ENCODE measurements around the gene ERO1A.
"Not testable (repeated sequence)": the region's sequence is repeated elsewhere in the genome, so short reads cannot be mapped to it uniquely, and the experiment has no call there.

ERO1A gene

GRCh38 chr14:52695481-52696091, at the start of gene ERO1A:
TSS of gene ERO1A (minus strand) at chr14:52695558. CDS start at chr14:52695481, 77 bp downstream.
- peak; percentile 87 for DNase-seq

- DNase-seq, result no peak
Measured at GRCh38 chr14:52741865-52742264, 46.5 kb upstream of the ERO1A start.

DNA sequence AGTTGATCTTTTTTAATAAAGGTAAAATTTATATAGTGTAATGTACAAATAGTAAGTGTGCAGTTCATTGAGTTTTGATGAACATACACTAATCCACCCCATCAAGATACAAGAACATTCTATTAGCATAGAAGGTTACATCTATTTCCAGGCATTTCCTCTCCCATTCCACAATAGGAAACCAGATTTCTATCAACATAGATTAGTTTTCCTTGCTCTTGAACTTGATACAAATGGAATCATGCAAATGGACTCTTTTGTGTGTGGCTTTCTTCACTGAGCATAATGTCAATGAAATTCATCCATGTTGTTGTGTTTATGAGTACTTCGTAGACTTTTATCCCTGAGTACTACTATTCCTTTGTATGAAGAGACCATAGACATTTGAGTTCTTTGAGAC, 45.4 kb upstream of the ERO1A start:
- DNase-seq, result no peak

- DNase-seq, result no peak
Measured at GRCh38 chr14:52738409-52738808, 43.1 kb upstream of the ERO1A start.

- no peak for DNase-seq
Measured at GRCh38 chr14:52735921-52736489, 40.6 kb upstream of the ERO1A start.

DNA sequence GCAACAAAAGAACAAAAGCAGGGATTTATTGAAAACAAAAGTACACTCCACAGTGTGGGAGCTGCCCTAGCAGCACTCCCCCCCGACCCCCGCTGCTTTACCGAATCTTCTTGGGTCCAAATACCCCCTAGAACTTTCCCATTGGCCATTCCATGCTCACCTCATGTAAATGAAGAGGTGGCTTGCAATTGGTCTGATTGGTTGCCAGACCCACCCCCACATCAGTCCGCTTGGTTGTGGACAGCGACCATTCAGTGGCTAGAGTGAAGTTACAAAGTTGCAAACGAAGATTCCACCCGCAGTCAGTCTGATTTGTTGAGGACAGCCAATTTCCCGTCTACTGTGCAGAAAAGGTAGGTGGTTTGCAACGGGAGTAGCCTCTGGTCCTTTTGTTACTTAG, 38.5 kb upstream of the ERO1A start:
- DNase-seq, result no peak

DNA sequence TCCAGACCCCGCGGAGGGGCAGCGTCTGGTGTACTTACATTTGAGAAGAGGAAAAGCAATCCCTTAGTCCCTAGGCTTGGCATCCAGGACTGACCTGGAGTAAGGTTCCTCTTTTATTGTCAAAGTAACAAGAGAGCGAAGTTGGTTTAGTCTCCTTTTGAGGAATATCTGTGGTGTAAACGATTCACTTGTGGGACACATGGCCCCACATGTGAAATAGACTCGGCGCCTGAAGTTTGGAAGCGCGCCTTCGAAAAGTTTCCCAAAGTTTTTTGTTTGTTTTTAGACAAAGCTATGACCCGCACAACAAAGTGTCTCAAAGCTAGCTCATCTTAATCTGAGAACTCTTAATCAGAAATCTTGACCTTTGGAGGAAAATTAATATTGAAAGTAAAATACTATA, 35.4 kb upstream of the ERO1A start:
- DNase-seq, result peak; percentile 21

DNA sequence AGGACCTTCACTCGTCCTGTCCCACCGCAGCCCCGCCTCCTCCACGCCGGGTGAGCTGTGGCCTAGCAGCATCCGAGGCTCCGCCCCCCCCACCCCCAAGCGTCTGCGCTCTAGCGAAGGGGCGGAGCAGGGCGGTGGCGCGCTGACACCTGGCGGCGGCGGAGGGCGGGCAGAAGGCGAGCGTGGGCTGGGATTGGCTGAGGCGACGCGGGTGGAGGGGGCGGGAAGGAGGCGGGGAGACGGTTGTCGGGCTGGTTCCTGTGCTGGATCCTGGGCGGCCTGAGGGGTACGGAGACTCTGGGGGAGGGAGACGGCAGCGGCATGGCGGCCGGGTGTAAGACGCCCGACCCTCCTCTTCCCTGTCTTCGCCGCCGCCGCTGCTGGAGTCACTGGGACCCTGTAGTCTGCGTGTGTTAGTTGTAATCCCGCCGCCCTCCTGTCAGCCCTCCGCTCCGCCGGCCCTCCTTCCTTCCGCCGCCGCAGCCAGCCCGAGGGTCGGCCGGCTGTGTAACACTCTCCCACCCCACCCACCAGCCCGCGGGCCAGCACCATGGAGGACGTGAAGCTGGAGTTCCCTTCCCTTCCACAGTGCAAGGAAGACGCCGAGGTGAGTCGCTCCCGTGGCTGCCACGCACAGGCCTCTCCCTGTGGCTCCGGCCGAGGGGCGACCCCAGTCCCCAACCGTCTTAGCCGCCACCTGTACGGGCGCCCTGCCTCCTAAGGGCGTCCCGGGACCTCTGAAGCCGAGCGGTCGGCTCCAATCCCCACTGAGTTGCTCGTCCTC, 34.8 kb upstream of the ERO1A start, which contains the start of gene STYX:
Gene STYX, plus strand, starts transcription at position 242 of the 784 bp plus-strand sequence. Its CDS starts 309 bp downstream, at position 551.
- peak; percentile 95 for DNase-seq

DNA sequence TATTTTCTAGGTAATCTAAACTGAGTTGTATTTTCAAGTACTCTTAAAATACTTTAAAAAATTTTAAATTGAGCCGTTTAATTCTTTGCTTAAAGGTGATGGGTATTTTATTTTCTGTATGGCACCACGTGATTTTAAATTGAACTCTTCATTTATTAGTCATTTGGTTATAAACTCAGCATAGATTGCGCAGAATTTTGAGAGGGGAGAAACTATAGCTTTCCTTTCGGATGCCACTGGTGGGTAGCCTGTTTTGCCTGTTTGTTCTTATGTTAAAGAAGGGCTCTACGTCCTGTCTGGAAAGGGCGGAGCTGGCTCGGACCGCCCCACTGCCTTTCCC, 34.2 kb upstream of the ERO1A start:
- DNase-seq, result no peak

GRCh38 chr14:52729035-52729434, 33.7 kb upstream of the ERO1A start:
- DNase-seq, result not testable (repeated sequence)

- DNase-seq, result not testable (repeated sequence)
Measured at GRCh38 chr14:52727509-52727908, 32.2 kb upstream of the ERO1A start.

DNA sequence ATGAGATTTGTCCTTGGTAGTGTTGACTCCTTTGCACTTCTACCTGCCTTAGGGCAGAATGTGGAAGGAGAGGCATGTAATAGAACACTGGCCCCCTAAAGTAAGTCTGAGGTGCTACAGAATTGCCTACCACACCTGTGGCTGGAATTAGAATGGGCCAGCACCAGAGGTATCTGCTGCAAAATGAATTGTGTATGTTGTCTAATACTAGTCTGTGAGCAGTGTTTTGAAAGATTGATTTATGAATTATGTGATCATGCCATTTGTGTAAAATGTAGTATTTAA, 28.9 kb upstream of the ERO1A start:
- DNase-seq, result no peak

DNA sequence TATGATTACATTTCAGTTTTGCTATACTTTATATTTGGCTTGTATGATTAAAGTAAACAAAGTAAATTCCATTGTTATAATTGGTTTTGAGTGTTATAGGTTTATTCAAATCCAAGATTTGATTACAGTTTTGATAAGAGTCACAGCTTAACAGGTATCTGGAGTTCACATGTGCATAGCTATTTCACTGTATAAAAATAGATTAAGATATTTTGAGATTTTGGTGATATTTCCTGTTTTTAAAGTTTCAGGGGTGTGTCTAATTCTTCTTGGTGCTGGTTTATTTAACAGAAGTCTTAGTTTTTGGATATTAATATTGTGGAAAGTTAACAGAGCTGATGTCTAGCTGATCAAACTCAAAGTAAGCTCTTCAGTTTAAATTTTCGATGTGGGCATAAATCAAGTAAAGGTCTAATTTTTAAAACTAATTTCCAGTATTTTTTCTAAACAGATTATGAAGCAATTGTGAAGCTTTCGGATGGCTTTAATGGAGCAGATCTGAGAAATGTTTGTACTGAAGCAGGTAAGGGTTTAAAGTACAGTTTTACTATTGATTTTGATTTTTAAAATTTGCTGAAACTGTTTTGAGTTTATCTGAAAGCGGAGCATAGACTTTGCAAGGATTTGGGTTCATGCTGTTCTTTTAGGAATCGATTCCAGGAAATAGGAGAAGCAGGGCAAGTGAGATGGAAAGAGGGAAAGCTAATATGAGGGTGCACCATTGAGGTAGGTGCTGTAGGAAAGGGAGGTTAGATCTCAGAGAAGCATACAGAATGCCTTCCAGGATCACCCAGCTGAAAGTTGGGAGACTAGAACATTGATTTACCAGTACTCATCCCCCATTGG, 28.4 kb upstream of the ERO1A start:
- no peak for DNase-seq

GRCh38 chr14:52716155-52716554, 20.8 kb upstream of the ERO1A start:
- DNase-seq, result no peak

- DNase-seq, result peak; percentile 48
Measured at GRCh38 chr14:52711666-52712065, 16.3 kb upstream of the ERO1A start.

GRCh38 chr14:52706724-52707706, 11.7 kb upstream of the ERO1A start, which contains the start of gene PSMC6:
TSS of gene PSMC6 (plus strand) at chr14:52707200. CDS start at chr14:52707220, 20 bp downstream.
- peak; percentile 89 for DNase-seq

DNA sequence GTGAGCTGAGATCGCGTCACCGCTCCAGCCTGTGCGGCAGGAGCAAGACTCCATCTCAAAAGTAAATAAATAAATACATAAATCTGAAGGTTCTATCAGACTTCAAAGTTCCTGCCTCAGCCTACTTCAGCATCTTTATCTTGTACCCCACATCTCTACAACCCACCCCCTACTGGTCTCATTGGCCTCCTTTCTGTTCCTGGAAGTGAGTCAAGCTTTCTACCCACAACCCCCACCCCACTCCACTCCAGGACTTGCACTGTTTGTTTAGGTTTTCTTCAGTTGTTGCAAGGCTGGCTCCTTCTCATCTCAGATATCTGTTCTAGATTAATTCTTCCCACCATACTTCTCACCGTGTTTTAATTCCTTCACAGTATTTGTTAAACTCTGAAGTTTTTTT, 10.9 kb upstream of the ERO1A start:
- no peak for DNase-seq

DNA sequence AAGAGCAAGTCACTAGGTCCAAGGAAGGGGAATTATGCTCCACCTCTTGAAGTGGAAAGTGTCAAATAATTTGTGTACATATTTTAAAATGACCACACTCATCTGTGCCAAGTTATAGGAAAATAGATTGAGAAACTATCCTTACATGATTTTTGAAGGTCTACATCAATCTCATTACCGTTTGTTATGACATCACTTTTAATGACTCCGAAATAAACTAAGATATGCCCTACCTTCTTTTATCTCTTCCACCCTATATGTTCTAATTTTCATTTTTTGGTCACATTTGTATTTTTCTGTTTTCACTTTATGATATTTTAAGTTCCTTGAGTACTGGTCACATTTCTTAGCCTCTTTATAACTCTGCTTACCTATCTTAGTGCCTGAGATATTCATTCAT, 8.3 kb upstream of the ERO1A start:
- DNase-seq, result no peak

- DNase-seq, result peak; percentile 97
Measured at GRCh38 chr14:52703225-52703624, 7.9 kb upstream of the ERO1A start.

DNA sequence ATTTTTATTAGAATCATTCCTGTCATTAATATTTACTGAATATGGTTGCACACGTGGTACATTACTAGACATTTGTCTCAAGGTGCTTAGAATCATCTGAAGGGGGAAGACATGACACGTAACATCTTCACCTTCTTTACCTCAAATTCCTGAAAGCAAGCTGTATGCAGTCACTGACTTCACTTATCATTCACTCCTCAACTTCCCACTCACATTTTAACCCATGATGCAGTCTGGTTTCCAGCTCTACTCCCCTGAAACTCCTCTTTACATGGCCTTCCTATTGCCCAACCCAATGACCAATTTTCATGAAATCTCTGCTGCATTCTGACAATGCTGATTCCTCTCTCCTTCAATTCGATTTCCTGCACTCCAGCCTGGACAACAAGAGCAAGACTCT, 5.9 kb upstream of the ERO1A start:
- DNase-seq, result no peak

GRCh38 chr14:52700701-52701172, 5.4 kb upstream of the ERO1A start:
- DNase-seq, result peak; percentile 22

All from HCEC 1CT (cell line).